HCT116 (cell line): ENCODE measurements around the gene AP5Z1. TPM values are rescaled to one million over a fixed set of nuclear protein-coding genes. Genes with fewer than 3 reads are reported as not detected.
"Not testable (repeated sequence)": the region's sequence is repeated elsewhere in the genome, so short reads cannot be mapped to it uniquely, and the experiment has no call there.

Experiments
- ATAC-seq: fragments of 200-7000 bp; cut with Tn5 transposase; 2 replicates; pipeline ENCODE4 v1.9.1; 2020; ENCODE audit warnings: mild to moderate bottlenecking, moderate library complexity
- BruUV-seq: library from RNA; stranded (reverse); fragments of 400-500 nt; replicated peaks from 2 replicates; lab custom pipeline; 2021; lab: Mats Ljungman, UMichigan
- CTCF ChIA-PET: fragments of 300-600 bp; sonication (Branson Sonifier 250); formaldehyde crosslinking; loops from one replicate; lab custom pipeline; 2021; ENCODE audit warnings: antibody characterized with exemption; lab: Charles Lee
- POLR2A ChIA-PET: fragments of 300-600, 350-600 bp; sonication (Branson Sonifier 250); formaldehyde crosslinking; loops from one replicate; lab custom pipeline; 2021; ENCODE audit warnings: antibody characterized with exemption; lab: Charles Lee
- RAD21 ChIA-PET, 2 experiments: fragments of 300-600 bp; sonication (Branson Sonifier 250); formaldehyde crosslinking; loops; one replicate each; lab custom pipeline; 2023; ENCODE audit warnings: low total read pairs in 2 of 2; ENCODE audit not compliant: uncharacterized antibody in 2 of 2, unreplicated experiment in 2 of 2, low non-redundant PET in 1 of 2; lab: Charles Lee
- DNase-seq: peaks from one replicate; pipeline ENCODE4 v3.0.0-alpha.2; 2010; ENCODE audit warnings: low read depth, low spot score
- H2AFZ ChIP-seq: fragments of 200-600 bp; shearing (Covaris generic), sonication (generic); 2 replicates; pipeline ENCODE4 v1.6.1; 2017; ENCODE audit warnings: low read depth, mixed run types, mixed read lengths, antibody characterized with exemption, low read length; ENCODE audit not compliant: poor library complexity, severe bottlenecking
- H3K27ac ChIP-seq: 2 replicates; pipeline ENCODE4 v1.5.1; 2012; ENCODE audit warnings: low read depth, low read length
- H3K27me3 ChIP-seq: fragments of 200-600 bp; sonication (generic); 2 replicates; pipeline ENCODE4 v1.6.1; 2016; ENCODE audit warnings: mixed run types, low read length, mixed read lengths; ENCODE audit not compliant: insufficient read depth
- H3K36me3 ChIP-seq, 2 experiments: fragments of 200-500 bp in 1 of 2; fragments of 200-600 bp in 1 of 2; sonication (Bioruptor generic) in 1 of 2; sonication (generic) in 1 of 2; 2 replicates each; pipeline versions ENCODE4 v1.5.1 to v1.6.1; 2014 to 2016; ENCODE audit warnings: low read length in 2 of 2, inconsistent platforms in 1 of 2, mixed read lengths in 1 of 2, mixed run types in 1 of 2; ENCODE audit not compliant: insufficient read depth in 2 of 2, control insufficient read depth in 1 of 2
- H3K4me1 ChIP-seq, 2 experiments: fragments of 200-600 bp in 1 of 2; sonication (generic) in 1 of 2; 2 replicates each; pipeline versions ENCODE4 v1.5.1 to v1.6.1; 2012 to 2017; ENCODE audit warnings: low read length in 2 of 2, inconsistent platforms in 1 of 2, mild to moderate bottlenecking in 1 of 2, mixed read lengths in 1 of 2, mixed run types in 1 of 2, moderate library complexity in 1 of 2; ENCODE audit not compliant: insufficient read depth in 2 of 2, control insufficient read depth in 1 of 2
- H3K4me2 ChIP-seq: fragments of 200-600 bp; sonication (generic); 2 replicates; pipeline ENCODE4 v1.6.1; 2017; ENCODE audit warnings: mixed run types, low read length, mixed read lengths
- H3K4me3 ChIP-seq, 2 experiments: fragments of 200-600 bp in 1 of 2; sonication (generic) in 1 of 2; replicated peaks in 1 of 2; 2 replicates each; pipeline ENCODE4 v1.5.1; 2011 to 2016; ENCODE audit warnings: low read length in 2 of 2, control low read depth in 1 of 2, low read depth in 1 of 2, mild to moderate bottlenecking in 1 of 2, mixed read lengths in 1 of 2, mixed run types in 1 of 2
- H3K79me2 ChIP-seq: fragments of 200-600 bp; sonication (generic); 2 replicates; pipeline ENCODE4 v1.6.1; 2017; ENCODE audit warnings: mild to moderate bottlenecking, mixed run types, low read length, moderate library complexity, mixed read lengths; ENCODE audit not compliant: insufficient read depth
- H3K9ac ChIP-seq: fragments of 200-600 bp; sonication (generic); 2 replicates; pipeline ENCODE4 v1.6.1; 2016; ENCODE audit warnings: low read length, mixed read lengths
- H3K9me2 ChIP-seq: fragments of 200-600 bp; sonication (generic), shearing (Covaris generic); 2 replicates; pipeline ENCODE4 v1.6.1; 2017; ENCODE audit warnings: mixed run types, mild to moderate bottlenecking, moderate library complexity; ENCODE audit not compliant: insufficient read depth
- H3K9me3 ChIP-seq, 2 experiments: fragments of 200-500 bp in 1 of 2; fragments of 200-600 bp in 1 of 2; sonication (Bioruptor generic) in 1 of 2; sonication (generic) in 1 of 2; 2 replicates each; pipeline ENCODE4 v1.6.1; 2014 to 2017; ENCODE audit warnings: low read length in 2 of 2, mixed read lengths in 2 of 2, inconsistent platforms in 1 of 2, low read depth in 1 of 2, mild to moderate bottlenecking in 1 of 2, mixed run types in 1 of 2, moderate library complexity in 1 of 2; ENCODE audit not compliant: control insufficient read depth in 1 of 2, insufficient read depth in 1 of 2
- H4K20me1 ChIP-seq: fragments of 200-600 bp; sonication (generic), shearing (Covaris generic); 2 replicates; pipeline ENCODE4 v1.6.1; 2017; ENCODE audit warnings: mixed run types, mild to moderate bottlenecking, moderate library complexity; ENCODE audit not compliant: insufficient read depth
- CEBPB ChIP-seq: IDR thresholded peaks from 2 replicates; pipeline ENCODE4 v1.6.1; 2012; ENCODE audit warnings: low read depth
- EGR1 ChIP-seq: IDR thresholded peaks from 2 replicates; pipeline ENCODE4 v1.6.1; 2012; ENCODE audit warnings: low read depth
- FOSL1 ChIP-seq: IDR thresholded peaks from 2 replicates; pipeline ENCODE4 v1.6.1; 2012; ENCODE audit warnings: low read depth
- JUND ChIP-seq: IDR thresholded peaks from 2 replicates; pipeline ENCODE4 v1.6.1; 2012
- SIN3A ChIP-seq: IDR thresholded peaks from 2 replicates; pipeline ENCODE4 v1.6.1; 2012; ENCODE audit warnings: low read depth
- SRF ChIP-seq: IDR thresholded peaks from 2 replicates; pipeline ENCODE4 v1.6.1; 2012; ENCODE audit warnings: low read depth
- YY1 ChIP-seq: IDR thresholded peaks from 2 replicates; pipeline ENCODE4 v1.6.1; 2011; ENCODE audit warnings: low read length, low read depth, moderate library complexity, mild to moderate bottlenecking; ENCODE audit not compliant: insufficient replicate concordance; ENCODE audit errors: extremely low read depth
- ZNF274 ChIP-seq: fragments of 200-500 bp; sonication (Bioruptor generic); IDR thresholded peaks from 2 replicates; pipeline ENCODE4 v1.6.1; 2014; ENCODE audit warnings: mild to moderate bottlenecking, low read depth, low read length, inconsistent platforms
- intact Hi-C: fragments of 100-400 bp; cut with micrococcal nuclease; formaldehyde crosslinking; loops from 2 replicates; pipeline ENCODE4 v1.10.0; 2022
- total RNA-seq: library from RNA; stranded (reverse); gene quantifications from one replicate; pipeline ENCODE4 v1.2.1, GENCODE V29; 2021; ENCODE audit not compliant: unreplicated experiment
- TF ChIP-seq, protein P1 (sequence below): IDR thresholded peaks from 2 replicates; pipeline ENCODE4 v1.6.1; 2011; ENCODE audit warnings: mild to moderate bottlenecking, low read length, moderate library complexity; ENCODE audit not compliant: insufficient replicate concordance; ENCODE audit errors: extremely low read depth
- TF ChIP-seq, protein P2 (sequence below): IDR thresholded peaks from 2 replicates; pipeline ENCODE4 v1.6.1; 2012; ENCODE audit warnings: low read depth

The AP5Z1 gene
- total RNA-seq, 1 experiment from 2014 or later: 23.2 TPM

DNA sequence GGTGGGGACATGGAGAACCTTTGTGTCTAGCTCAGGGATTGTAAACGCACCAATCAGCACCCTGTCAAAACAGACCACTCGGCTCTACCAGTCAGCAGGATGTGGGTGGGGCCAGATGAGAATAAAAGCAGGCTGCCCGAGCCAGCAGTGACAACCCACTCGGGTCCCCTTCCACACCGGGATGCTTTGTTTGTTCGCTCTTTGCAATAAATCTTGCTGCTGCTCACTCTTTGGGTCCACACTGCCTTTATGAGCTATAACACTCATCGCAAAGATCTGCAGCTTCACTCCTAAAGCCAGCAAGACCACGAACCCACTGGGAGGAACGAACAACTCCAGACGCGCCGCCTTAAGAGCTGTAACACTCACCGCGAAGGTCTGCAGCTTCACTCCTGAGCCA lies 18.7 kb downstream of the AP5Z1 start:
- BruUV-seq, H3K9me3 ChIP-seq, DNase-seq, H3K27ac ChIP-seq, H3K27me3 ChIP-seq, H3K9ac ChIP-seq, POLR2A ChIA-PET, RAD21 ChIA-PET, H4K20me1 ChIP-seq, H3K79me2 ChIP-seq, intact Hi-C loops, H3K36me3 ChIP-seq, ATAC-seq, H3K9me2 ChIP-seq, H2AFZ ChIP-seq, H3K4me3 ChIP-seq: not testable (repeated sequence)
- Histone ChIP-seq H3K4me1 (peaks cover 2 to 14% of the 10 kb centered on the region in 2 experiments; a peak in 3 of 4 replicates), H3K4me2 (0 out of 2 replicates have a peak overlapping the region, but pooled peaks have one; percentile 8)
- CTCF ChIA-PET: interaction anchor here (1.0 to 1.2 kb wide), 2 partner anchors 90 to 294 kb away, joined by 3 to 4 read pairs; partner anchors contain the start of gene RADIL

DNA sequence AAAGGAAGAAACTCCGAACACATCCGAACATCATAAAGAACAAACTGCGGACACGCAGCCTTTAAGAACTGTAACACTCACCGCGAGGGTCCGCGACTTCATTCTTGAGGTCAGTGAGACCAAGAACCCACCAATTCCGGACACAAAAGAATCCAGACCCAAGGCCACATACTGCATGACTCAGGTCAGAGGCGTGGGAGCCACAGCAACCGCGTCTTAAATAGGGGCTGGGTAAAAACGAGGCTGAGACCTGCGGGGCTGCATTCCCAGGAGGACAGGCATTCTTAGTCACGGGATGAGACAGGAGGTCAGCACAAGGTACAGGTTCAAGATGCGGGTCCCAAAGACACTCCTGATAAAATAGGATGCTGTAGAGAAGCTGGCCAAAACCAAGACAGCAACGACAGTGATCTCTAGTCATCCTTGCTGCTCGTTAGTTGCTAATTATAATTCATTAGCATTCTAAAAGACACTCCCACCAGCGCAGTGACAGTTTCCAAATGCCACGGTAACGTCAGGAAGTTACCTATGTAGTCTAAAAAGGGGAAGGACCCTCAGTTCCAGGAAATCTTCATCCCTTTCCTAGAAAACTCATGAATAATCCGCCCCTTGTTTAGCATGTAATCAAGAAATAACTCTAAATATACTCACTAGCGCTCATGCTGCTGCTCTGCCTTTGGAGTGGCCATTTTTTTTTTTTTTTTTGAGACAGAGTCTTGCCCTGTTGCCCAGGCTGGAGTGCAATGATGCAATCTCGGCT lies 19.3 kb downstream of the AP5Z1 start:
- Histone ChIP-seq H3K4me3 (no peak overlapping the region), H3K4me1 (peaks cover 2 to 14% of the 10 kb centered on the region in 2 experiments; a peak in 3 of 4 replicates), H3K79me2 (no peaks in the 10 kb centered on the region), H3K4me2 (peak overlapping the region; percentile 8; the same call in 1 of the 2 replicates), H4K20me1 (no peaks in the 10 kb centered on the region), H3K27ac (no peak overlapping the region), H3K9me3 (no peaks in the 10 kb centered on the region), H2AFZ (no peak overlapping the region), H3K27me3 (no peaks in the 10 kb centered on the region), H3K9me2 (no peaks in the 10 kb centered on the region), H3K9ac (no peak overlapping the region), H3K36me3 (no peaks in the 10 kb centered on the region)
- no peak for DNase-seq
- no peak for ATAC-seq
- intact Hi-C loops: no loop called here
- ChIA-PET CTCF (interaction anchor here (0.7 to 1.2 kb wide), 3 partner anchors 89 to 1029 kb away, joined by 3 to 4 read pairs (median 3); partner anchors contain the start of gene RADIL), RAD21 (no interaction called here), POLR2A (no interaction called here)
- BruUV-seq: no TSS peak
- TF ChIP-seq YY1 (no peak), SRF (no peak), ZNF274 (no peak), FOSL1 (no peak), SIN3A (no peak), EGR1 (no peak), JUND (no peak), CEBPB (no peak)
- TF ChIP-seq, protein P1, sequence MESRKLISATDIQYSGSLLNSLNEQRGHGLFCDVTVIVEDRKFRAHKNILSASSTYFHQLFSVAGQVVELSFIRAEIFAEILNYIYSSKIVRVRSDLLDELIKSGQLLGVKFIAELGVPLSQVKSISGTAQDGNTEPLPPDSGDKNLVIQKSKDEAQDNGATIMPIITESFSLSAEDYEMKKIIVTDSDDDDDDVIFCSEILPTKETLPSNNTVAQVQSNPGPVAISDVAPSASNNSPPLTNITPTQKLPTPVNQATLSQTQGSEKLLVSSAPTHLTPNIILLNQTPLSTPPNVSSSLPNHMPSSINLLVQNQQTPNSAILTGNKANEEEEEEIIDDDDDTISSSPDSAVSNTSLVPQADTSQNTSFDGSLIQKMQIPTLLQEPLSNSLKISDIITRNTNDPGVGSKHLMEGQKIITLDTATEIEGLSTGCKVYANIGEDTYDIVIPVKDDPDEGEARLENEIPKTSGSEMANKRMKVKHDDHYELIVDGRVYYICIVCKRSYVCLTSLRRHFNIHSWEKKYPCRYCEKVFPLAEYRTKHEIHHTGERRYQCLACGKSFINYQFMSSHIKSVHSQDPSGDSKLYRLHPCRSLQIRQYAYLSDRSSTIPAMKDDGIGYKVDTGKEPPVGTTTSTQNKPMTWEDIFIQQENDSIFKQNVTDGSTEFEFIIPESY: no peak
- TF ChIP-seq, protein P2, sequence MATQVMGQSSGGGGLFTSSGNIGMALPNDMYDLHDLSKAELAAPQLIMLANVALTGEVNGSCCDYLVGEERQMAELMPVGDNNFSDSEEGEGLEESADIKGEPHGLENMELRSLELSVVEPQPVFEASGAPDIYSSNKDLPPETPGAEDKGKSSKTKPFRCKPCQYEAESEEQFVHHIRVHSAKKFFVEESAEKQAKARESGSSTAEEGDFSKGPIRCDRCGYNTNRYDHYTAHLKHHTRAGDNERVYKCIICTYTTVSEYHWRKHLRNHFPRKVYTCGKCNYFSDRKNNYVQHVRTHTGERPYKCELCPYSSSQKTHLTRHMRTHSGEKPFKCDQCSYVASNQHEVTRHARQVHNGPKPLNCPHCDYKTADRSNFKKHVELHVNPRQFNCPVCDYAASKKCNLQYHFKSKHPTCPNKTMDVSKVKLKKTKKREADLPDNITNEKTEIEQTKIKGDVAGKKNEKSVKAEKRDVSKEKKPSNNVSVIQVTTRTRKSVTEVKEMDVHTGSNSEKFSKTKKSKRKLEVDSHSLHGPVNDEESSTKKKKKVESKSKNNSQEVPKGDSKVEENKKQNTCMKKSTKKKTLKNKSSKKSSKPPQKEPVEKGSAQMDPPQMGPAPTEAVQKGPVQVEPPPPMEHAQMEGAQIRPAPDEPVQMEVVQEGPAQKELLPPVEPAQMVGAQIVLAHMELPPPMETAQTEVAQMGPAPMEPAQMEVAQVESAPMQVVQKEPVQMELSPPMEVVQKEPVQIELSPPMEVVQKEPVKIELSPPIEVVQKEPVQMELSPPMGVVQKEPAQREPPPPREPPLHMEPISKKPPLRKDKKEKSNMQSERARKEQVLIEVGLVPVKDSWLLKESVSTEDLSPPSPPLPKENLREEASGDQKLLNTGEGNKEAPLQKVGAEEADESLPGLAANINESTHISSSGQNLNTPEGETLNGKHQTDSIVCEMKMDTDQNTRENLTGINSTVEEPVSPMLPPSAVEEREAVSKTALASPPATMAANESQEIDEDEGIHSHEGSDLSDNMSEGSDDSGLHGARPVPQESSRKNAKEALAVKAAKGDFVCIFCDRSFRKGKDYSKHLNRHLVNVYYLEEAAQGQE: no peak
